Neural cell (in vitro differentiated cells): Measurements from ENCODE around the gene FAU. TPM values are rescaled to one million over a fixed set of nuclear protein-coding genes. Genes with fewer than 3 reads are reported as not detected.

Experiments
- H2AFZ ChIP-seq: fragments of 200-600, 300-800 bp; sonication (generic), shearing (Covaris generic); 2 replicates; pipeline ENCODE4 v1.6.0; 2014; ENCODE audit warnings: low read depth, mild to moderate bottlenecking, antibody characterized with exemption, low read length, moderate library complexity
- H3F3A ChIP-seq: fragments of 200-600 bp; shearing (Covaris generic); 2 replicates; pipeline ENCODE4 v1.6.1; 2016; ENCODE audit warnings: mild to moderate bottlenecking, moderate library complexity, mixed read lengths, antibody characterized with exemption, low read length; ENCODE audit not compliant: insufficient read depth, poor library complexity, severe bottlenecking
- H3K27ac ChIP-seq: fragments of 200-600, 300-800 bp; sonication (generic), shearing (Covaris generic); 2 replicates; pipeline ENCODE4 v1.5.1; 2014; ENCODE audit warnings: mild to moderate bottlenecking, low read length, moderate library complexity
- H3K27me3 ChIP-seq: fragments of 300-800, 200-600 bp; sonication (generic), shearing (Covaris generic); 2 replicates; pipeline ENCODE4 v1.6.0; 2014; ENCODE audit warnings: mild to moderate bottlenecking, low read depth, low read length, moderate library complexity; ENCODE audit not compliant: insufficient read depth
- H3K36me3 ChIP-seq: fragments of 300-800, 200-600 bp; sonication (generic), shearing (Covaris generic); 2 replicates; pipeline ENCODE4 v1.5.1; 2014; ENCODE audit warnings: mild to moderate bottlenecking, antibody characterized with exemption, low read length, moderate library complexity; ENCODE audit not compliant: insufficient read depth
- H3K4me2 ChIP-seq: fragments of 300-800, 200-600 bp; sonication (generic), shearing (Covaris generic); 2 replicates; pipeline ENCODE4 v1.6.0; 2014; ENCODE audit warnings: mild to moderate bottlenecking, low read length
- H3K4me3 ChIP-seq: fragments of 300-800, 200-600 bp; sonication (generic), shearing (Covaris generic); 2 replicates; pipeline ENCODE4 v1.5.1; 2014; ENCODE audit warnings: mild to moderate bottlenecking, low read length, moderate library complexity
- H3K79me2 ChIP-seq: fragments of 200-600 bp; shearing (Covaris generic); replicated peaks from 2 replicates; pipeline ENCODE4 v1.6.0; 2014; ENCODE audit warnings: mild to moderate bottlenecking, low read length, moderate library complexity; ENCODE audit not compliant: insufficient read depth
- H3K9ac ChIP-seq: fragments of 300-800, 200-600 bp; sonication (generic), shearing (Covaris generic); 2 replicates; pipeline ENCODE4 v1.6.1; 2016; ENCODE audit warnings: mild to moderate bottlenecking, low read length, mixed read lengths
- H3K9me2 ChIP-seq: fragments of 200-600 bp; shearing (Covaris generic); 2 replicates; pipeline ENCODE4 v1.6.1; 2016; ENCODE audit warnings: mild to moderate bottlenecking, low read length, mixed read lengths; ENCODE audit not compliant: insufficient read depth
- H3K9me3 ChIP-seq: fragments of 200-600, 300-800 bp; sonication (generic), shearing (Covaris generic); 2 replicates; pipeline ENCODE4 v1.6.1; 2016; ENCODE audit warnings: mild to moderate bottlenecking, mixed run types, low read length, moderate library complexity, mixed read lengths
- H4K20me1 ChIP-seq: fragments of 200-600 bp; shearing (Covaris generic); 2 replicates; pipeline ENCODE4 v1.6.1; 2016; ENCODE audit warnings: mild to moderate bottlenecking, mixed run types; ENCODE audit not compliant: insufficient read depth
- MXI1 ChIP-seq: fragments of 450-650 bp; conservative IDR thresholded peaks from 2 replicates; pipeline ENCODE4 v1.6.1; 2014; ENCODE audit warnings: antibody characterized with exemption, mild to moderate bottlenecking; ENCODE audit not compliant: poor library complexity, severe bottlenecking
- POLR2AphosphoS5 ChIP-seq: IDR thresholded peaks from 2 replicates; pipeline ENCODE4 v1.6.1; 2012
- SMC3 ChIP-seq: fragments of 450-650 bp; conservative IDR thresholded peaks from 2 replicates; pipeline ENCODE4 v1.6.1; 2014; ENCODE audit warnings: antibody characterized with exemption, mild to moderate bottlenecking, moderate library complexity; ENCODE audit not compliant: poor library complexity
- TAF1 ChIP-seq: IDR thresholded peaks from 2 replicates; pipeline ENCODE4 v1.6.1; 2012; ENCODE audit warnings: low read depth
- polyA plus RNA-seq: library from polyadenylated mRNA; depleted of rRNA; stranded (reverse); fragments of >200 nt; gene quantifications from 2 replicates; pipeline ENCODE4 v1.2.3, GENCODE V29; 2014
- small RNA-seq, 3 experiments: library from RNA; depleted of rRNA; stranded (forward); fragments of <200 nt; gene quantifications; one replicate each; pipeline ENCODE3, GENCODE V24; 2012
- TF ChIP-seq, protein P1 (sequence below): IDR thresholded peaks from 2 replicates; pipeline ENCODE4 v1.6.1; 2012; ENCODE audit warnings: borderline replicate concordance
- TF ChIP-seq, protein P2 (sequence below): fragments of 450-650 bp; IDR thresholded peaks from 2 replicates; pipeline ENCODE4 v1.5.1; 2014; ENCODE audit warnings: antibody characterized with exemption, mild to moderate bottlenecking, moderate library complexity; ENCODE audit not compliant: poor library complexity, severe bottlenecking

FAU gene
- polyA plus RNA-seq, 1 donor from 2014 or later = 420 TPM

DNA sequence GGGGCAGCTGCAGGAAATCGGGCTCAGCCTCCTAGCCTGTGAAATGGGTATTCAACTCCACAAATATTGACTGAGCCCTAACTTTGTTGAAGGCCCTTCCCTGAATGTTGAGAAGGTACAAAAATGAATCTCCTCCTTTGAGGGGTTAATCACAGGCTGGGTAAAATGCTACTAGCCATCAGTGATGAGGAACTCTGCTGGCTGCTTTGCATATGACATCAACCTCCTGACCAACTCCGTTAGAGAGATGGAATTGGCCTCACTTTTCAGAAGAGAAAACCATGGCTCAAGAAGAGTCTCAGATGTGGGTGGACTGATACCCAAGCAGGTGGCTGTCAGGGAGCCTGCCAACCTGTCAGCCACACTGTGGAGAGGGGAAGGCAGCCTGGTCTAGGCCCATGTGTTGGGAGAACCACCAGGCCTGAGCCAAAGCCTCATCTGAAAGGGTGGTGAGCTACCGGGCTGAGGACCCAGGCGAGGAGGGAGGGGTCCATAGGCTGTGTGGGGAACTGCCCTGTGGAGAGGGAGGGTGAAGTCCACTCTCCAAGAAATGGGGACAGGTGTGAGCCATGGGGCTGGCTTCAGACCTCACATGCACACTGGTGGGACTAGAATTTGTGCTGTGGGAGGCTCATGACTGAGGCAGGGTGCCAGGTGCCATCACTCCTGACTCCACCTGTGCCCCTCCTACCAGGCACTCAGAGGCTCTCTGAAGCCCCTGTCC, 49.9 kb downstream of the FAU start:
- Histone ChIP-seq H3K4me3 (no peak overlapping the region), H3K36me3 (no peaks in the 10 kb centered on the region), H3K9me2 (no peaks in the 10 kb centered on the region), H3F3A (no peaks in the 10 kb centered on the region), H3K9ac (no peak overlapping the region), H3K27me3 (no peaks in the 10 kb centered on the region), H3K4me2 (no peak overlapping the region), H2AFZ (no peak overlapping the region), H3K79me2 (no peaks in the 10 kb centered on the region), H3K9me3 (no peaks in the 10 kb centered on the region), H4K20me1 (no peaks in the 10 kb centered on the region), H3K27ac (no peak overlapping the region)
- no peak for TF ChIP-seq SMC3
- TF ChIP-seq, protein P1, sequence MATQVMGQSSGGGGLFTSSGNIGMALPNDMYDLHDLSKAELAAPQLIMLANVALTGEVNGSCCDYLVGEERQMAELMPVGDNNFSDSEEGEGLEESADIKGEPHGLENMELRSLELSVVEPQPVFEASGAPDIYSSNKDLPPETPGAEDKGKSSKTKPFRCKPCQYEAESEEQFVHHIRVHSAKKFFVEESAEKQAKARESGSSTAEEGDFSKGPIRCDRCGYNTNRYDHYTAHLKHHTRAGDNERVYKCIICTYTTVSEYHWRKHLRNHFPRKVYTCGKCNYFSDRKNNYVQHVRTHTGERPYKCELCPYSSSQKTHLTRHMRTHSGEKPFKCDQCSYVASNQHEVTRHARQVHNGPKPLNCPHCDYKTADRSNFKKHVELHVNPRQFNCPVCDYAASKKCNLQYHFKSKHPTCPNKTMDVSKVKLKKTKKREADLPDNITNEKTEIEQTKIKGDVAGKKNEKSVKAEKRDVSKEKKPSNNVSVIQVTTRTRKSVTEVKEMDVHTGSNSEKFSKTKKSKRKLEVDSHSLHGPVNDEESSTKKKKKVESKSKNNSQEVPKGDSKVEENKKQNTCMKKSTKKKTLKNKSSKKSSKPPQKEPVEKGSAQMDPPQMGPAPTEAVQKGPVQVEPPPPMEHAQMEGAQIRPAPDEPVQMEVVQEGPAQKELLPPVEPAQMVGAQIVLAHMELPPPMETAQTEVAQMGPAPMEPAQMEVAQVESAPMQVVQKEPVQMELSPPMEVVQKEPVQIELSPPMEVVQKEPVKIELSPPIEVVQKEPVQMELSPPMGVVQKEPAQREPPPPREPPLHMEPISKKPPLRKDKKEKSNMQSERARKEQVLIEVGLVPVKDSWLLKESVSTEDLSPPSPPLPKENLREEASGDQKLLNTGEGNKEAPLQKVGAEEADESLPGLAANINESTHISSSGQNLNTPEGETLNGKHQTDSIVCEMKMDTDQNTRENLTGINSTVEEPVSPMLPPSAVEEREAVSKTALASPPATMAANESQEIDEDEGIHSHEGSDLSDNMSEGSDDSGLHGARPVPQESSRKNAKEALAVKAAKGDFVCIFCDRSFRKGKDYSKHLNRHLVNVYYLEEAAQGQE = no peak
- no peak for TF ChIP-seq POLR2AphosphoS5
- TF ChIP-seq, protein P2, sequence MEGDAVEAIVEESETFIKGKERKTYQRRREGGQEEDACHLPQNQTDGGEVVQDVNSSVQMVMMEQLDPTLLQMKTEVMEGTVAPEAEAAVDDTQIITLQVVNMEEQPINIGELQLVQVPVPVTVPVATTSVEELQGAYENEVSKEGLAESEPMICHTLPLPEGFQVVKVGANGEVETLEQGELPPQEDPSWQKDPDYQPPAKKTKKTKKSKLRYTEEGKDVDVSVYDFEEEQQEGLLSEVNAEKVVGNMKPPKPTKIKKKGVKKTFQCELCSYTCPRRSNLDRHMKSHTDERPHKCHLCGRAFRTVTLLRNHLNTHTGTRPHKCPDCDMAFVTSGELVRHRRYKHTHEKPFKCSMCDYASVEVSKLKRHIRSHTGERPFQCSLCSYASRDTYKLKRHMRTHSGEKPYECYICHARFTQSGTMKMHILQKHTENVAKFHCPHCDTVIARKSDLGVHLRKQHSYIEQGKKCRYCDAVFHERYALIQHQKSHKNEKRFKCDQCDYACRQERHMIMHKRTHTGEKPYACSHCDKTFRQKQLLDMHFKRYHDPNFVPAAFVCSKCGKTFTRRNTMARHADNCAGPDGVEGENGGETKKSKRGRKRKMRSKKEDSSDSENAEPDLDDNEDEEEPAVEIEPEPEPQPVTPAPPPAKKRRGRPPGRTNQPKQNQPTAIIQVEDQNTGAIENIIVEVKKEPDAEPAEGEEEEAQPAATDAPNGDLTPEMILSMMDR = no peak
- TF ChIP-seq MXI1 = no peak
- TF ChIP-seq TAF1 = no peak

Small RNA genes within 50 kb of the gene (small RNA-seq; reads per million reads assigned to genes)
- 0 reads per million in 3 experiments for gene HIGD1AP10
- 0 reads per million in 3 experiments for gene PDCL2P2
- 0.03 to 40.2 (median 2.7) reads per million in 3 experiments for gene RNU2-23P

Other genes with a start within 250 kb of the FAU start
- gene EHD1, start 243.5 kb downstream of the FAU start, polyA plus RNA-seq = 26.4 and 34.9 TPM in 2 replicates
- 7.5 and 10.7 TPM in 2 replicates for gene ATG2A, start 204.9 kb downstream of the FAU start, polyA plus RNA-seq
- gene PPP2R5B, start 197.4 kb downstream of the FAU start, polyA plus RNA-seq = 76.1 and 86.9 TPM in 2 replicates
- gene GPHA2, start 186.2 kb downstream of the FAU start, polyA plus RNA-seq = not detected in 2 replicates
- not detected in 2 replicates for gene MAJIN, start 150.0 kb downstream of the FAU start, polyA plus RNA-seq
- gene BATF2, start 125.2 kb downstream of the FAU start, polyA plus RNA-seq = not detected in 2 replicates
- 158 and 174 TPM in 2 replicates for gene ARL2, start 108.0 kb downstream of the FAU start, polyA plus RNA-seq
- gene SNX15, start 94.7 kb downstream of the FAU start, polyA plus RNA-seq = 11.2 and 15.3 TPM in 2 replicates
- gene SAC3D1, start 80.9 kb downstream of the FAU start, polyA plus RNA-seq = 23.5 and 27.0 TPM in 2 replicates
- not detected in 2 replicates for gene NAALADL1, start 63.6 kb downstream of the FAU start, polyA plus RNA-seq
- 2.3 and 2.4 TPM in 2 replicates for gene CDCA5, start 38.1 kb downstream of the FAU start, polyA plus RNA-seq
- gene ZFPL1, start 37.9 kb downstream of the FAU start, polyA plus RNA-seq = 39.7 and 42.0 TPM in 2 replicates
- gene VPS51, start 25.9 kb downstream of the FAU start, polyA plus RNA-seq = 230 and 313 TPM in 2 replicates
- 78.4 and 99.5 TPM in 2 replicates for gene TM7SF2, start 10.3 kb downstream of the FAU start, polyA plus RNA-seq
- 6.9 and 7.0 TPM in 2 replicates for gene ZNHIT2, start 4.4 kb downstream of the FAU start, polyA plus RNA-seq
- gene MRPL49, start 187 bp upstream of the FAU start, polyA plus RNA-seq = 80.5 and 83.2 TPM in 2 replicates
- gene SYVN1, start 12.4 kb upstream of the FAU start, polyA plus RNA-seq = 12.8 and 13.0 TPM in 2 replicates
- gene SPDYC, start 48.1 kb upstream of the FAU start, polyA plus RNA-seq = not detected in 2 replicates
- gene CAPN1, start 59.8 kb upstream of the FAU start, polyA plus RNA-seq = 102 and 121 TPM in 2 replicates
- gene POLA2, start 139.8 kb upstream of the FAU start, polyA plus RNA-seq = 4.3 and 7.2 TPM in 2 replicates
- 0.56 and 1.3 TPM in 2 replicates for gene CDC42EP2, start 192.7 kb upstream of the FAU start, polyA plus RNA-seq
- 57.8 and 60.9 TPM in 2 replicates for gene DPF2, start 211.7 kb upstream of the FAU start, polyA plus RNA-seq
- 16.1 and 23.1 TPM in 2 replicates for gene TIGD3, start 232.6 kb upstream of the FAU start, polyA plus RNA-seq